GM18502 (cell line): ENCODE measurements around the gene CDK17.

Experiments
- ATAC-seq: cut with Tn5 transposase; IDR thresholded peaks from one replicate; pipeline ENCODE4 v1.9.1; 2021; ENCODE audit warnings: mild to moderate bottlenecking; ENCODE audit not compliant: unreplicated experiment, poor library complexity

CDK17 gene

GRCh38 chr12:96248136-96248931 is 151.9 kb downstream of the CDK17 start:
- no peak for ATAC-seq

GRCh38 chr12:96247563-96247962 is 152.7 kb downstream of the CDK17 start:
- ATAC-seq: no peak

DNA sequence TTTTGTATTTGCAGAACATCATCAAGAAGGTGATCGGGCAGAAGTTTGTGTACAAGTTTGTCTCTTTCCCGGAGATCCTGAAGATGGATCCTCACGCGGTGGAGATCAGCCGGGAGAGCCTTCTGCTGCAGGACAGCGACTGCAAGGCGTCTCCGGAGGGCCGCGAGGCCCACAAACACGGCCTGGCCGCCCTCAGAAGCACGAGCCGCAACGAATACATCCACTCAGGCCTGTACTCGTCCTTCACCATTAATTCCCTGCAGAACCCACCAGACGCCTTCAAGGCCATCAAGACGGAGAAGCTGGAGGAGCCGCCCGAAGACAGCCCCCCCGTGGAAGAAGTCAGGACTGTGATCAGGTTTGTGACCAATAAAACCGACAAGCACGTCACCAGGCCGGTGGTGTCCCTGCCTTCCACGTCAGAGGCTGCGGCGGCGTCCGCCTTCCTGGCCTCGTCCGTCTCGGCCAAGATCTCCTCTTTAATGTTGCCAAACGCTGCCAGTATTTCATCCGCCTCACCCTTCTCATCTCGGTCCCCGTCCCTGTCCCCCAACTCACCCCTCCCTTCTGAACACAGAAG is 153.2 kb downstream of the CDK17 start:
- ATAC-seq: no peak

DNA sequence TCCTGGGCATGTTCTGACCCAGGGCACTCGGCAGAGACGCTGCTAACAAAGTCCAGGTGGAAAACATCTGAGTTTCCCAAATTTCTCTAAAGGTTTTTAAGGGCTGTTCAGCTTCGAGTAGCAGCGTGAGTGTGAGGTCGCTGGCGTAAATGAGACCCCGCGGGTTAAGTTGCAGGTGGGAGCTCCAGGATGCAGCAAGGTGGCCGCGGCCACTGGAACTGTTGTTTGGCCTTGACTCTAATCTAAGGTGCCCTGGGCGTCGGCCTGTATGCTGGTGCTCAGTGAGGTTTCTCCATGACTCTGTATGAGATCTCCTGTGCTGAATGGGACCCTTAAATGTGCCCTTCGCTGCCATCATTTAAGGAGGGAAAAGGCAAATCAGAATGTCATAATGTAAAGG is 155.4 kb downstream of the CDK17 start:
- ATAC-seq: no peak

- no peak for ATAC-seq
These were observed 157.6 kb downstream of the CDK17 start for GRCh38 chr12:96242597-96242996.

- ATAC-seq: no peak
These were observed 158.4 kb downstream of the CDK17 start for GRCh38 chr12:96241846-96242256.

- ATAC-seq: no peak
These were observed 158.8 kb downstream of the CDK17 start for GRCh38 chr12:96241431-96241830.

DNA sequence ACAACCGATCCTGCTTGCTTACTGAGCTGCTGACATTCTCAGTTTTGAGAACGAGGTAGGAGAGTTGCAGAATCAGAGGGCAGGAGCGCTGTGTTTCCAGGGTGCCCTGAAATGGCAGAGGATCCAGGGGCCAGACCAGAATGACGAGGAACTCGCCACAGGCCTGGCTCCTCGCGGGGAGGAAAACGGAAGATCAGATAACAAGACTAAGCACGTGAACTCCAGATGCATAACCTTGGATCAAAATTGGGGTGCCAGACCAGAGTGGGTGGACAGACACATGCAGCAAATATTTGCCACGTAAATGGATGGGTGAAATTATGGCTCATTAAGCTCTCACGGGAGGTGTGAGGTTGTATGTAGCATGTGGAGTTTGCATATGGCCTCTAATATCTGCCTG is 159.6 kb downstream of the CDK17 start:
- ATAC-seq: no peak

GRCh38 chr12:96239711-96240635 is 160.3 kb downstream of the CDK17 start:
- ATAC-seq: no peak

- no peak for ATAC-seq
These were observed 161.7 kb downstream of the CDK17 start for GRCh38 chr12:96238336-96239047.

- ATAC-seq: no peak
These were observed 162.7 kb downstream of the CDK17 start for GRCh38 chr12:96237465-96238077.

DNA sequence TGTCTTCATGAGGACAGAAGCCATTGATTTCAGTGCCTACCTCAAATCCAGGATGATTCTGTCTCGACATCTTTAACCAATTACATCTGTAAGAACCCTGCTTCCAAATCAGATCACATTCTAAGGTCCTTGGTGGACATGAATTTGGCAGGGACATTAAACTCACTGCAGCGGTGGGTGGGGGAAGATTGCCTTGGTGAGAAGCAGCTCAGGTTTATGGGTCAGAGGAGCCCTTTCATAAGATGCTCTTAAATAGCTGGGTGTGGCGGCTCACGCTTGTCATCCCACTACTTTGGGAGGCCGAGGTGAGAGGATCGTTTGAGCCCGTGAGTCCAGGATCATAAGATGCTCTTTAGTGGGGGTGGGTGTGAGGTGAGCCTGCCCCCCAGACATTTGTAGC is 163.2 kb downstream of the CDK17 start:
- no peak for ATAC-seq

GRCh38 chr12:96236221-96236822 is 163.9 kb downstream of the CDK17 start:
- ATAC-seq: no peak

DNA sequence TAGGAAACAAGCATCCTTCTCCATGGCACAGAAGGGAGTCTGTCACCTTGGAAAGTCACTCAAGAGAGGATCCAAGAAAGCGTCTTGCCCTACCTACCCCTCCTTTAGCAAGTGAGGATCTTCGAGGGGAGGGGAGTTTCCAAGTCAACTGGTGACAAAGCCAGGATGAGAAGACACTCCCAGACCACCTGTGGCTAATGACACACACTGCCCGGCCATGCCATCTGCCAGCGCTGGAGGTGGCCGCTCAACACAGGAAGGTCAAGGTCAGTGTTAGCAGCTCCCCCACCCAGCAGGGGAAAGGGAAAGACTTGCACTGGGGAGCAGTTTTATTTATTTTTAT is 164.8 kb downstream of the CDK17 start:
- no peak for ATAC-seq

- ATAC-seq: no peak
These were observed 165.4 kb downstream of the CDK17 start for GRCh38 chr12:96234591-96235483.

DNA sequence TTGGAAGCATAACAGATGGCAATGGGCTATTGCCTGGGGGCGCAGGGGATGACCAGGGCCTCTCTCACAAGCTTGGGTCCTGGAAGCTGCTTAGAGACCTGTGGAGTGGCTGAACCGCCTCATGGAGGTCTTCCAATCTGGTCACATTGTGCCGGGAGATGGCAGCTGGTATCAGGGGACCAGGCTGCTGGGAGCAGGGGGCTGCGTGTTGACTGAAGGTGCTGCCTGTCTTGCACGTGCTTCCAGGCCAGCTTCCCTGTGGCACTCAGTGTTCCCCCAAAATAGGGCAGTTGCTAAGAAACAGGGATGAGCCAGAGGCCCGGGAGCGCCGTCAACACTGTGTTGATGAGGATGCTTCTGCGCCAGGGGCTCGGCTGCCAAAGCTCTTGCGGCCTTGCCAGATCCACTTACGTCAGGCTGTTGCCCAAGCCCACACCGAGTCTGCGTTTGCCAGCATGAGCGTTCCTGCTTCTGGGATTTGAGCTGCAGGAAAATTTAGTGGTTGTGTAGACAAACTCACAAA is 166.2 kb downstream of the CDK17 start:
- ATAC-seq: no peak

GRCh38 chr12:96233168-96233567 is 167.1 kb downstream of the CDK17 start:
- no peak for ATAC-seq

DNA sequence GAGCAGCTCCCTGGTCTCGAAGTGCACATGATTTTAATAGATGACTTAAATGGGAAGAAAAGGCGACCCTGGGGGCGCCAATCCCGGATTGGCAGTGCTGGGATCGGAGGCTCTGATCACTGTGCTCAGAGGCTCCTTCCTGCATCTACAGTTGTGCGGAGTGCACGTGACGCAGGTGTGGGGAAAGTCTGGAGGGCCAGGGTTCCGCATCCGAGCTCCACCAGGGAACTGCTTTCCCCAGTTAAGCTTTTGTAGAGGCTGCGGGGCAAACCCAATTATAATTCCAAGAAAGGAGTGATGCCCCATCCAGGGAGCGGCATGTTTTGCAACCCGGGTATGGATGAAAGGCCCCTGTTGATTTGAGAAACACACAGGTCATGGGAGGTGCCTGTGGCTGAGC is 169.6 kb downstream of the CDK17 start:
- no peak for ATAC-seq
